Smooth muscle cell (in vitro differentiated cells): Measurements from ENCODE around the gene TANC2. TPM values are rescaled to one million over a fixed set of nuclear protein-coding genes. Genes with fewer than 3 reads are reported as not detected.

Experiments used
- DNase-seq: peaks from one replicate; lab custom pipeline; 2025; ENCODE audit not compliant: unreplicated experiment; lab: John Stamatoyannopoulos, UW
- H2AFZ ChIP-seq: fragments of 200-600 bp; sonication (generic); 2 replicates; pipeline ENCODE4 v1.6.0; 2016; ENCODE audit warnings: antibody characterized with exemption, low read depth, mild to moderate bottlenecking
- H3F3A ChIP-seq: fragments of 200-600 bp; sonication (generic); 2 replicates; pipeline ENCODE4 v1.6.0; 2017; ENCODE audit warnings: antibody characterized with exemption, low read depth
- H3K27ac ChIP-seq: fragments of 200-600 bp; sonication (generic); 2 replicates; pipeline ENCODE4 v1.5.1; 2016; ENCODE audit warnings: low read depth, mild to moderate bottlenecking
- H3K27me3 ChIP-seq: fragments of 200-600 bp; sonication (generic); 2 replicates; pipeline ENCODE4 v1.6.1; 2016; ENCODE audit warnings: low read depth, mild to moderate bottlenecking
- H3K36me3 ChIP-seq: fragments of 200-600 bp; sonication (generic); 2 replicates; pipeline ENCODE4 v1.5.1; 2016; ENCODE audit warnings: low read depth
- H3K4me1 ChIP-seq: fragments of 200-600 bp; sonication (generic); 2 replicates; pipeline ENCODE4 v1.5.1; 2016; ENCODE audit warnings: low read depth
- H3K4me2 ChIP-seq: fragments of 200-600 bp; sonication (generic); 2 replicates; pipeline ENCODE4 v1.6.0; 2016; ENCODE audit warnings: mild to moderate bottlenecking
- H3K4me3 ChIP-seq: fragments of 200-600 bp; sonication (generic); 2 replicates; pipeline ENCODE4 v1.5.1; 2016; ENCODE audit warnings: mild to moderate bottlenecking
- H3K79me2 ChIP-seq: fragments of 200-600 bp; sonication (generic); 2 replicates; pipeline ENCODE4 v1.6.0; 2016; ENCODE audit warnings: low read depth, mild to moderate bottlenecking
- H3K9ac ChIP-seq: fragments of 200-600 bp; sonication (generic); 2 replicates; pipeline ENCODE4 v1.6.0; 2016; ENCODE audit warnings: low read depth
- H3K9me3 ChIP-seq: fragments of 200-600 bp; sonication (generic); replicated peaks from 2 replicates; pipeline ENCODE4 v1.5.1; 2016; ENCODE audit warnings: low read depth
- H4K20me1 ChIP-seq: fragments of 200-600 bp; sonication (generic); 2 replicates; pipeline ENCODE4 v1.6.0; 2016; ENCODE audit warnings: low read depth
- WGBS: methylation state at CpG from one replicate; pipeline ENCODE4 v1.1.7; 2016; ENCODE audit warnings: low lambda C conversion rate; 5-methylcytosine and 5-hydroxymethylcytosine counted together
- polyA plus RNA-seq: library from polyadenylated mRNA; unstranded; fragments of >200 nt; fragmentation: Nextera tagmentation; extraction: Ambion mirVana; gene quantifications from 2 replicates; pipeline ENCODE4 v1.2.1, GENCODE V29; 2016
- total RNA-seq: library from RNA; depleted of rRNA; stranded (reverse); fragments of >200 nt; gene quantifications from 2 replicates; pipeline ENCODE4 v1.2.3, GENCODE V29; 2014
- TF ChIP-seq, protein P1 (sequence below): fragments of 200-600 bp; sonication (generic); IDR thresholded peaks from 2 replicates; pipeline ENCODE4 v1.5.1; 2017; ENCODE audit warnings: borderline replicate concordance, mild to moderate bottlenecking, antibody characterized with exemption; ENCODE audit not compliant: insufficient read depth, poor library complexity, severe bottlenecking

TANC2 gene
- total and polyA plus RNA-seq, 2 experiments from 2014 or later, result 8.3 to 27.6 TPM

- no peak overlapping the region for H3K4me2 ChIP-seq
- peaks cover 91% of the 10 kb centered on the region for H4K20me1 ChIP-seq
- no peaks in the 10 kb centered on the region for H3K27me3 ChIP-seq
- no peak overlapping the region for H2AFZ ChIP-seq
- H3K4me3 ChIP-seq, result no peak overlapping the region
- no peaks in the 10 kb centered on the region for H3K36me3 ChIP-seq
- TF ChIP-seq, protein P1, sequence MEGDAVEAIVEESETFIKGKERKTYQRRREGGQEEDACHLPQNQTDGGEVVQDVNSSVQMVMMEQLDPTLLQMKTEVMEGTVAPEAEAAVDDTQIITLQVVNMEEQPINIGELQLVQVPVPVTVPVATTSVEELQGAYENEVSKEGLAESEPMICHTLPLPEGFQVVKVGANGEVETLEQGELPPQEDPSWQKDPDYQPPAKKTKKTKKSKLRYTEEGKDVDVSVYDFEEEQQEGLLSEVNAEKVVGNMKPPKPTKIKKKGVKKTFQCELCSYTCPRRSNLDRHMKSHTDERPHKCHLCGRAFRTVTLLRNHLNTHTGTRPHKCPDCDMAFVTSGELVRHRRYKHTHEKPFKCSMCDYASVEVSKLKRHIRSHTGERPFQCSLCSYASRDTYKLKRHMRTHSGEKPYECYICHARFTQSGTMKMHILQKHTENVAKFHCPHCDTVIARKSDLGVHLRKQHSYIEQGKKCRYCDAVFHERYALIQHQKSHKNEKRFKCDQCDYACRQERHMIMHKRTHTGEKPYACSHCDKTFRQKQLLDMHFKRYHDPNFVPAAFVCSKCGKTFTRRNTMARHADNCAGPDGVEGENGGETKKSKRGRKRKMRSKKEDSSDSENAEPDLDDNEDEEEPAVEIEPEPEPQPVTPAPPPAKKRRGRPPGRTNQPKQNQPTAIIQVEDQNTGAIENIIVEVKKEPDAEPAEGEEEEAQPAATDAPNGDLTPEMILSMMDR, result no peak
- no peaks in the 10 kb centered on the region for H3K4me1 ChIP-seq
- H3K27ac ChIP-seq, result no peak overlapping the region
- peaks cover 95% of the 10 kb centered on the region for H3K79me2 ChIP-seq
- 58% methylated on average over 4 of the region's 4 CpGs for WGBS
- H3F3A ChIP-seq, result peaks cover 5% of the 10 kb centered on the region
- no peaks in the 10 kb centered on the region for H3K9me3 ChIP-seq
- H3K9ac ChIP-seq, result no peak overlapping the region
- no peak for DNase-seq
Observed at GRCh38 chr17:62994931-62995330, 28.9 kb downstream of the TANC2 start.

GRCh38 chr17:62995377-62995885 lies 29.4 kb downstream of the TANC2 start:
- H3K79me2 ChIP-seq, result peaks cover 95% of the 10 kb centered on the region
- H2AFZ ChIP-seq, result no peak overlapping the region
- no peaks in the 10 kb centered on the region for H3K9me3 ChIP-seq
- no peaks in the 10 kb centered on the region for H3K4me1 ChIP-seq
- TF ChIP-seq, protein P1, result peak; percentile 32
- no peak overlapping the region for H3K9ac ChIP-seq
- H4K20me1 ChIP-seq, result peaks cover 91% of the 10 kb centered on the region
- H3F3A ChIP-seq, result peaks cover 5% of the 10 kb centered on the region
- H3K27me3 ChIP-seq, result no peaks in the 10 kb centered on the region
- H3K4me2 ChIP-seq, result no peak overlapping the region
- H3K27ac ChIP-seq, result no peak overlapping the region
- 90% methylated on average over 3 of the region's 3 CpGs for WGBS
- no peak overlapping the region for H3K4me3 ChIP-seq
- DNase-seq, result no peak
- H3K36me3 ChIP-seq, result no peaks in the 10 kb centered on the region

- TF ChIP-seq, protein P1, result no peak
- 94% methylated on average over 8 of the region's 8 CpGs for WGBS
- H3F3A ChIP-seq, result peaks cover 5% of the 10 kb centered on the region
- no peaks in the 10 kb centered on the region for H3K36me3 ChIP-seq
- H3K79me2 ChIP-seq, result peaks cover 95% of the 10 kb centered on the region
- H3K27ac ChIP-seq, result no peak overlapping the region
- DNase-seq, result no peak
- H4K20me1 ChIP-seq, result peaks cover 89% of the 10 kb centered on the region
- no peak overlapping the region for H2AFZ ChIP-seq
- no peak overlapping the region for H3K4me3 ChIP-seq
- no peaks in the 10 kb centered on the region for H3K4me1 ChIP-seq
- no peak overlapping the region for H3K4me2 ChIP-seq
- H3K9ac ChIP-seq, result no peak overlapping the region
- H3K27me3 ChIP-seq, result no peaks in the 10 kb centered on the region
- no peaks in the 10 kb centered on the region for H3K9me3 ChIP-seq
Observed at GRCh38 chr17:62996221-62996620, 30.2 kb downstream of the TANC2 start.

- WGBS, result 93% methylated on average over 1 of the region's 1 CpG
- H3K79me2 ChIP-seq, result peaks cover 96% of the 10 kb centered on the region
Observed at GRCh38 chr17:62998166-62998565, 32.1 kb downstream of the TANC2 start.

More at GRCh38 chr17:62998166-62998565, 32.1 kb downstream of the TANC2 start:
- Histone ChIP-seq H2AFZ (no peak overlapping the region), H3K9me3 (no peaks in the 10 kb centered on the region), H3K4me1 (no peaks in the 10 kb centered on the region), H3K36me3 (no peaks in the 10 kb centered on the region), H3K27me3 (no peaks in the 10 kb centered on the region), H3K27ac (no peak overlapping the region), H3F3A (no peaks in the 10 kb centered on the region), H4K20me1 (peaks cover 97% of the 10 kb centered on the region), H3K4me3 (no peak overlapping the region), H3K4me2 (no peak overlapping the region), H3K9ac (no peak overlapping the region)
- TF ChIP-seq, protein P1, result no peak
- no peak for DNase-seq
